ENCODE data around the gene SMIM32.

DNA sequence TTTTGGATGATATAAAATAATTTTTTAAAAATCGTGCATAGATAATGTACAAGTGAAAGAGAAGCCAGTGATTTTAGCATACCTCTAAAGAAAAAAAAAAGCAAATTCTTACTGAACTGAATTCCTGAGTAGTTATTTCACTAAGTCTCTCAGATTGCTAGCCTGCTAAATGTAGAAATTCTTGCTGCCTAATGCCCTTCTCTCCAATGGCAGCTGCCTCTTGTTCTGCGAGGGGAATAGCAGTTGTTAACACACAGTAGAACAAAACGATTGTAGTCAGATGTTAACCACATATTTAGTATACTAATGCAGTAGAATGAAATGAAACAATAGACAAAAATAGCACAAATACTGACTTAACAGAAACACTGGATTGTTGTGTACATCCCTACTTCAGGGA is 33.5 kb downstream of the SMIM32 start:
- TF ChIP-seq RAD21 (conservative IDR thresholded peaks at IDR 0.05) (no peak), SMC3 (conservative IDR thresholded peaks at IDR 0.05; ENCODE audit: poor library complexity) (no peak), POLR2AphosphoS5 (IDR thresholded peaks at IDR 0.05) (no peak)
